ENCODE measurements around the gene COX20.

The COX20 gene

DNA sequence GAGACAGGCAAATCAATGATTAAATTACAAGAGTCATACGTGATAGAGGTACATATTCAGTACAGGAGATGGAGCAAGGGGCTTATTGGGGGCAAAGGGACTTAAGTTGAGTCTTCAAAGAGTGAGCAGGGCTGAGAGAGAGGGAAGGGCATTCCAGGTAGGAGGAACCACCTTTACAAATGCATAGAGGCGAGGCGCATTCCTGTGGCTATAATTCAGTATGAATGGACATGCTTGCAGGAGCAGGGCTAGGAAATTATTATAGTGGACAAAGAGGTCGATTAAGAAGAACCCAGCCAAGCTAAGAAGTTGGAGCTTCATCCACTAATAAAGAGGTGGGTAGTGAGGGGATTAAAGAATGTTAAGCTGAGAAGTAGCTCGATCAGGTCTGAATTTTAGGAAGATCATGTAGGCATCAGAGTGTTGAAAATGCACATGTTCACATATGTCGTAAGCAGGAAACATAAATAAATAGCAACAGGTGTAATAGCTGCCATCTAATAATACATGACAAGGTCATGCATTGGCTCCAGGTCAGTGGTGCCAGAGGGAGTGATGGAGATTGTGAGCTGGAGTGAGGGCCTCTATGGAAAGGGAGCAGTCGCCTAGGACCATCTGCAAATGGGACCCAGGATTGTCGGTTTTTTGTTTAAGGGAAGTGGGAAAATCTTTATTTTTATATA, 40.9 kb downstream of the COX20 start:
- no peak for DNase-seq (ENCODE audit: low read depth)

DNA sequence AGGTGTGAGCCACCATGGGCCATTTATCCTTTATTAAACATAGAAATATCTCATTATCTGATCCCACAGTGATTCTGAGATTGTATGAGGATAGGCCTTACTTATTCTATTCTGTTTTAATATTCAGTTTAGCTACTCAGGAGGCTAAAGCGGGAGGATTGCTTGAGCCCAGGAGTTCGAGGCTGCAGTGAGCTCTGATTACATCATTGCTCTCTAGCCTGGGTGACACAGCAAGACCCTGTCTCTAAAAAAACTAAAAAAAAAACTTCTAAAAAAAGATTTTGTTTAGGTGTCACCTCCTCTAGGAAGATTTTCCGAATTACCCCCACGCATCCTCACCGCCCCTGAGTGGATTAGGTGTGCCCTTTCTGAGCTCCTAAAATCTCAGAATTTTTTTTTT, 43.2 kb downstream of the COX20 start:
- no peak for DNase-seq (ENCODE audit: low read depth)

DNA sequence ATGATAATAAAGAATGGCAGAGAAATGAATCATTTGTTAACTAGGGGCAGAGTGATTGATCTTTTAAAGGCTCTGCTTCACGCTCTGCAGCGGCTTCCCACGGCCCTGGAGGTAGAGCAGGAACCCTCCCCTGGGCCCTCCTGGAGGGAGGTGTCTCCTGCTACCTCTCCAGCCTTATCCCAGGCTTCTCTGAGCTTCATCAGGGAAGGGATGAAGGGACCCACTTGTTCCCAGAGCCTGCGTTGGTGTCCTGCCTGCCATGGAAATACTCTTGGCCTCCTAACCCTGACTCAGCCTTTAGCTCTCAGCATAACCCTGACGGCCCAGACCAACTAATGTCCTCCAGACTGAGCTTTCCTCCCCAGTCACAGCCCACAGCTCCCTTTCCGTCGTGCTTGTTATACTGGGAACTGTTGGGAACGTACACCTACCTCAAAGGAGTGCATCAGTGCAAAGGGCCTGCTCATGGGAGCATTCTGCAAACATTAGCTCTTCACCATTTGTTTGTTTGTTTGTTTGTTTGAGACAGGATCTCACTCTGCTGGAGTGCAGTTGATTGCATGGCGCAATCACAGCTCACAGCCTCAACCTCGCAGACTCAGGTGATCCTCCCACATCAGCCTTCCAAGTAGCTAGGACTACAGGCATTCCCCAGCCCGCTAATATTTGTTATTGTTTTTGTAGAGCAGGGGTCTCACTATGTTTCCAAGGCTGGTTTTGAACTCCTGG, 46.3 kb downstream of the COX20 start:
- no peak for DNase-seq (ENCODE audit: low read depth)

DNA sequence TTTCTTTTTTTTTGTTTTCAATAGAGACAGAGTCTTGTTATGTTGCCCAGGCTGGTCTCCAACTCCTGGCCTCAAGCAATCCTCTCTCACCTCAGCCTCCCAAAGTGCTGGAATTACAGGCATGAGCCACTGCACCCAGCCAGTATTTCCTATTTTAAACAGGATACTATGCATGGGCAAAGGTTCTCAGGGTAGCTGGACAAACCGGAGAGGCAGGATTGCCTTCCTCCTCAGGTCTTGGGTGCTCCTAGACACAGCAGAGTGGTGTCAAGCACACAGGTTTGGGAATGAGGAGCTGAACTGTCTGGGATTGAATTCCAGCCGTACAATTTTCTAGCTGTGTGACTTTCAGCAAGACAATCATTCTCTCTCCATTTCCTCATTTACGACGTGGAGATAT, 51.8 kb downstream of the COX20 start:
- no peak for DNase-seq (ENCODE audit: low read depth)

DNA sequence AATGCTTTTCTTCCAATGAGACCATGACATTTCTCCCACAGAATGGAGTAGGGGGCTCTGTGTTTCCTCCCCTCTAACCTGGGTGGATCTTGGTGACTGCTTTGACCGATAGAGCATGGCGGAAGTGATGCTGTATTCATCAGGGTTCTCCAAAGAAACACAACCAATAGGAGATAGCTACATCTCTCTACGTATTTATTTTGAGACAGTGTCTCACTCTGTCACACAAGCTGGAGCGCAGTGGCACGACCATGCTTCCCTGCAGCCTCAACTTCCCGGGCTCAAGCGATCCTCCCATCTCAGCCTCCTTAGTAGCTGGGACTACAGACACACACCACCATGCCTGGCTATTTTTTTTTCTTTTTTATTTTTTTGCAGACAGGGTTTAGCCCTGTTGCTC, 58.4 kb downstream of the COX20 start:
- no peak for DNase-seq (ENCODE audit: low read depth)
